Stimulated activated CD8-positive, alpha-beta memory T cell treated with anti-CD3 and anti-CD28 coated beads, Interleukin-2, amount 100 ng/mL, for 48 hours (primary cell): ENCODE results near the gene S100A16.
"Not testable (repeated sequence)": the region's sequence is repeated elsewhere in the genome, so short reads cannot be mapped to it uniquely, and the experiment has no call there.

Experiments
- DNase-seq, 2 donors: peaks; one replicate each; pipeline ENCODE4 v3.0.0-alpha.2; 2020; ENCODE audit warnings: low read depth in 2 of 2

S100A16 gene, protein sequence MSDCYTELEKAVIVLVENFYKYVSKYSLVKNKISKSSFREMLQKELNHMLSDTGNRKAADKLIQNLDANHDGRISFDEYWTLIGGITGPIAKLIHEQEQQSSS

DNA sequence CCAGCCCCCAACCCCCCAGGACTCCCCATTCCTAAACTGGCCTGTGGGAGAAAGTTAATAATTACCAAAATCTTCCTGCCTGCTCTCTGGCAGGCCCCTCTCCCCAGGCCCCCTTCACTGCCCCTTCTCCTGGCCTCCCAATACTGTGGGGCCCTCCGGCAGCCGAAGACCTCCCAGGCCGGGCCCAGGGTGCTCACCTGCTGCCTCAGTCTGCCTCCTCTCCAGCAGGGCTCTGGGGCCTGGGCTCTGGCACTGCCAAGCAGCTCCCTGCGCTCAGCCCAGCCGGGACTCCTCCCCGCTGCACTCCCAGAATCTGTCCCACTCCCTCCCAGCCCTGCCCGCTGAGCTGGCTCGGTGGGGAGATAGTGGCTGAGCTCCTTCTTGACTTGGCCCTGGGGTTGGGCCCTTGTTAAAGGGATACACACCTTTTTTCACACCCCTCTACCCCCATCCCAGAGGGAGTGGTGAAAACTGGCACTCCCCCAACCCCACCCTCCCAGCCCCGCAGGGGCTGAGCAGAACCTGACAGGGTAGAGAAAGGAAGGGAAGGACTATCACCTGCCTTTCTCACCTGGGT, at the start of gene S100A16:
TSS of gene S100A16 (minus strand) at position 383 of the 577 bp plus-strand sequence. CDS start 4,986 bp downstream, outside the sequence.
- DNase-seq, result no peak

DNA sequence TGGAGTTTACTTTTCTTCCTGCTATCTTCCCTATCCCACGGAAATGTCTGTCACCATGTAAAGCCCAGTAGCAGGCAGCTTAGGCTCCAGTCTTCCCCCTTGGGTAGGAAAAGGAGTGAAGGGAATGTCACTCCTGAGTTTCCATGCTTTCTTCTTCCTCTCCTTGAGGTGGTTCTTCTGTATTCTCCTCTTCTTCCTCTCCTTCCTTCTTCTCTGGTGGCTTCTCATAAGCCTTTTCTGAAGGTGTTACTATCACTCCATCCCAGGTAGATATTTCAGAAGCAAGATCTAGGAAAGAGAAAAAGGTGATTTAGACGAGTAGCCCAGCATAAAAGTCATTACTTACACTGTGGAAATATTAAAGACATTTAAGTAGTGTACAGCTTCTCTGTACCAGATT, 49.3 kb upstream of the S100A16 start:
- no peak for DNase-seq

DNA sequence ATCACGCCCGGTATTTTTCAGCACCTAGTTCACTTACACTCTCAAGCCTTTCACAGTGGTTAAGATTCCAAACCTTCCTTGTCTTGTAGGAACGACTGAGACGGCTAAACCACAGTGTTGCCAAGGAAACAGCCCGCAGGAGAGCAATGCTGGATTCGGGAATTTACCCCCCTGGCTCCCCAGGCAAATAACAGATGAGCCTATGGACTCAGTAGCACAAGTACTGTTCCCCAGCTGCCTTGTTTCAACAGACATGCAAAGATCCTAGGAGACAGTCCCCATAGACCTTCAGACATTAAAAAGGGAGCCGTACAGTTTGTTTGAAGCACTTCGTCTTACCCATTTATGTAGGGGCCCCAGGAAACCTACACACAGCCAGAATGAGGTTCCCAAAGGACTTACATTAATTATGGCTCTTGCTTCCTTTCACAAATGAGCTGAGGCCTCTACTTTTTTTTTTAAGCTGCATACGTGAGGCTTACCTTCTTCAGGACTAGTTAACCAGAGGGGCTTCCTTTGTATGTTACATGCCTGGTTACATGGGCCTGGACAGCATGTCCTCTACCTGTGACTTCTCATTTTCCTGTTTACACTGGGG, 48.3 kb upstream of the S100A16 start:
- no peak for DNase-seq

DNA sequence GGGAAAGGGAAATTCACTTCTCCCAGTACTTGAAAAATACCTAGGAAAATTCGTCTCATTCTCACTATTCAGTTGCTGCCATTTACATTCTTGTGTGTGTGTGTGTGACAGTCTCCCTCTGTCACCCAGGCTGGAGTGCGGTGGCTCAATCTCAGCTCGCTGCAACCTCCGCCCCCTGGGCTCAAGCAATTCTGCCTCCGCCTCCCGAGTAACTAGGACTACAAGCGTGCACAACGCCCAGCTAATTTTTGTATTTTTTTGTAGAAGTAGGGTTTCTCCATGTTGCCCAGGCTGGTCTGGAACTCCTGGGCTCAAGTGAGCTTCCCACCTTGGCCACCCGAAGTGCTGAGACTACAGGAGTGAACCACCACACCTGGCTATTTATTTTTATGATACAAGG, 46.7 kb upstream of the S100A16 start:
- no peak for DNase-seq

DNA sequence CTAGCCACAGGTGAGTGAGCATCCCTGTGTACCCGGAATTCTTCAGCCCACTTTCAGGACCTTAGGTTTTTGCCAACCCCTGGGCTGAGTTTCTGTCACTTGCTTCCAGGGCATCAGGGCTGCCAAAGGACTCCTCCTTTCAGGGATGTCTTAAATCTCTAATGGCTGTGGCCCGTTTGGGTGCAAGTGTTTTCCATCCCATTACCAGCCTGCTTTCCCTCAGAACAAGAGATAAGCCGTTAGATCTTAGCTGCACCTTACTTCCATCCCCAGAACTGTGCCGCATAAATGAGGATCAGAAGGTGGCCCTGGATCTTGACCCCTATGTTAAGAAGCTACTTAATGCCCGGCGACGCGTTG, 46.2 kb upstream of the S100A16 start:
- no peak for DNase-seq

DNA sequence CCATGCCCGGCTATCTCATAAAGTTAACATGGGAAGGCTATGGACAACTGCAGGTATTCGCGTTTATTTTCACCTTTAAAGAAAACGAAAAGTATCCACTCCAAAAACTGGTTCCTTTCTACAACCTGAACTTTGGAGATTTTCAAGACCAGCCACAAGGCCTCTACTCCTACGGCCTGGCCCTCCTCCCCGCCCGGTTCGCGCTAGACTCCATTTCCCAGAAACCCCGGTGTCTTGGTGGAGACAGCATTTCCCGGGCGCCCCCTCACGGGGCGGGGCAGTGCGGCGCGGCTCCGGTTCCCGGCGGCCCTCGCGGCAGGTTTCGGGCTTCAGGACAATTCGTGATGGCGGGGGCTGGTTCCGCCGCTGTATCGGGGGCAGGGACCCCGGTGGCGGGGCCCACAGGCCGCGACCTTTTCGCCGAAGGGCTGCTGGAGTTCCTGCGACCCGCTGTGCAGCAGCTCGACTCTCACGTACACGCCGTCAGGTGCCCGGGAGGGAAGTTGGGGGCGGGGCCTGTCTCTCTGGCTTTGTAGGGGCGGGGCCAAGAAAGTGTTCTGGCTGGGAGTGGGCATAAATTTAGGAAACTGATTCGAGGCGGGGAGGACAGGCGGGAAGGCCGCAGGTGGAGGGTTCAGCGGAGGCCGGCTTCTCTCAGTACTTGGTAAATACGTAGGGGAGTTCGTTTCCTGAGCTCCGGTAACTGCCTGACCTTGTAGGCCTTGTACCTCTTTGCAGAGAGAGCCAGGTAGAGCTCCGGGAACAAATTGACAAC, 45.6 kb upstream of the S100A16 start, which contains the start of gene SNAPIN:
TSS of gene SNAPIN (plus strand) at position 304 of the 775 bp plus-strand sequence. CDS start at position 345, 41 bp downstream.
- peak; percentile 85 to 89 for DNase-seq

DNA sequence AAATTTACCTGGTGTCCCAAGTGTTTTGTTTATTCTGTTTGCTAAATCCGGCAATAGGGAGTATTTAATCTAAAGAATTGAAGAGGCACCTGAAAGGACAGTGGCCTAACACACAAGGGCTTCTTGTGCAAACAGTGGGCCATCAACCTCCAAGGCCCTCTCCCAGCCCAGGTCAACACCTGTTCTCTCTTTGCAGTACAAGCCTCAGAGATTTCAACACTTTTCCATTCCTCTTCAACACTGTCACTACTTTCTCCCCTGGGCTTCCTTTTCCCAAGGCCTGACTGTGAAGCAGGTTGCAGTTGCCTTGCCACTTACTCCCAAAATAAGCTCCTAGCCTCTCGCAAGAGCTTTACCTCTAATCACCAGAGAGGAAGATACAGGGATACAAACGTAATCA, 42.4 kb upstream of the S100A16 start:
- no peak for DNase-seq

DNA sequence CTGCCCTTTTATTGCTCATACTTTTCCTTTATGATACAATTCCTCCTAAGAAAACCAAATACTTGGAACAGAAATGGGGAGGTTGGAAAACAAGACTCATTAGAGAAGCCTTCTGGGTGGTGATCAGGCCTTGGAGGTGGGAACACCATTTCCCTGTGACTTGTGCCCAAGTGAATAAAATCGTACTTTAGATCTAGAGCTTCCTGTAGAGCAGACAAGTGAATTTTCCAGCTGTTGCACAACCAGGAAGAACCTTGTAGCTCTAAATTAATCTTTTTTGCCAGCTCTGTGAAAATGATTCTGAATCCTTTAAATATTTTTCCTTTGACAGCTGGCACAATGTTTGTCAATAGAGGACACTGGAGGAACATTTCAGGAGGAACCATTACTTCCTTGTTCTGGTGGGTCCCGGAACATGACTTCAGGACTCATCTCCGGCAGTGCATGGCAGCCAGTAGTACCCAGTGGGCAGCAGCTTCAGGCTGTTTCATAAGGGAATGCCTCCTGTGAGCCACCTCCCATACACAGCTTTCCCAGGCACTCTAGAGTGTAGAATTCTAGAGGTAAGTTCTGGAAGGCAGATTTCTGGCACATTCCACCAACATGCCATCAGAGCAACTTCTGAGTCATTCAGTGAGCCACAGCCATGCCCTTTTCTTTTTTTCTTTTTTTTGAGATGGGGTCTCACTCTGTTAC, 40.0 kb upstream of the S100A16 start:
- no peak for DNase-seq

DNA sequence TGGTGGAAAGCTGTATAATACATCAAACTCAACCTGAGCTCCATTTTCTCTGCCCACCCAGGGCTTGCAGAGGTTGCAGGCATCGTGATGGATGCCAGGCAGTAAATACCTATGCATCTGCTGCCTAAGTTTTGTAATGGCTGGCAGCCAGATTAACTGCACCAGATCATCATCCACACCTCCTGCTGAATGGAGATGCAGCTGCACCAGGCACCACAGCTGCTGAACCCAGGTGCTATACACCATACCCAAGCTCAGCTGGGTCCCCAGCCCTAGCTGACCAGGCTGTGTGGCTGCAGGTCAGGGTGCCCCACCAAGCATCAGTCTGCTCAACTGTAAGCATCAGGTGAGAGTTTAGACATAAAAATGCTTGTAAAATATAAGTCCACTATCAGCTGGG, 38.8 kb upstream of the S100A16 start:
- DNase-seq, result no peak

DNA sequence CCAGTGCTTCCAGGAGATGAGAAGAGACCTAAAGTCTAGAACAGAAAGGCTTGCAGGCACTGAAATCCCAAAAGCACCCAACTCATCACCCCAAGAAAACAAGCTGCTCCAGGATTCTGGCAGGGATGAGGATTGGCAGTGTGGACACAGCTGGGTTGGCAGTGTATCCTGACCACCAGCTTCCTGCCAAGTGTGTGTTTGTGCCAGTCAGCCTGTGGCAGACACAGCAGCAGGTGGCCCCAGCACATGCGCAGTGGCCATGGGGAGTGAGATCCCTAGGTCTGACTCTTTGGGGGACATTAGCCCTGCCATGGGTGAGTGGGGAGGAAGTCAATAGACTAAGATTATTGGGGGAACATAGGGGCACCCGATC, 36.9 kb upstream of the S100A16 start:
- DNase-seq, result no peak

DNA sequence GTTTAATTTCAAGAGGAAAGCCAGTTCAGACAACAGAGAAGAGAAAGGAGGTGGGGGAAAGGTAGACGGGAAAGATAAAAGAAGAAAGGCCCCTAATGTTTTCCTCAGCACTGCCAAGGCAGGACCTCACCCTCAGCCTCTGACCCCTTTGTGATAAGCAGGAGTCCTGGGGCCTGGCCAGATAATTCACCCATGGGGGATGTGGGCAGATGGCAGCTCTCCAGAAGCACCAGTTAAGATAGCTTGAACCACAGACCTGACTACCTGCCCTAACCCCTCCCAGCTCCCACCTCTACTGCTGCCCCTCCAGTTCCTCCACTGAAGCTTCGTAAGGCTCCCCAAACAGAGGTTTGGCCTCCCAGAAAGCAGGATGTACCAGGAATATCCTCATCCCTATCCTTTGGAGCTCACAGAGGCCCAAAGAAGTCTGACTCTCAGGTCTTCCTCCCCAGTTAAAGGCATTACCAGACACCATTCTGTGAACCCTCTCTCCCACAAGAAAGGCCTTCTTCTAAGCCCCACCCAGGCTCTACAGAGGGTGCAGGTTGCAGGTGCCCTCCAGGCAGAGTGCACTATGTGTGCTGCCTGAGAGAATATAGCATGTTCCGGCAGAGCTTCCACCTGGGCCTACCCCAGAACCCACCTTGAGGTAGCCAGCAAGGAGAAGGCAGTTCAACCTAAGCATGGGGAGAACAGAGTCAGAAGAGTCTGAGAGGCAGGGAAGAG, 36.4 kb upstream of the S100A16 start:
- no peak for DNase-seq

DNA sequence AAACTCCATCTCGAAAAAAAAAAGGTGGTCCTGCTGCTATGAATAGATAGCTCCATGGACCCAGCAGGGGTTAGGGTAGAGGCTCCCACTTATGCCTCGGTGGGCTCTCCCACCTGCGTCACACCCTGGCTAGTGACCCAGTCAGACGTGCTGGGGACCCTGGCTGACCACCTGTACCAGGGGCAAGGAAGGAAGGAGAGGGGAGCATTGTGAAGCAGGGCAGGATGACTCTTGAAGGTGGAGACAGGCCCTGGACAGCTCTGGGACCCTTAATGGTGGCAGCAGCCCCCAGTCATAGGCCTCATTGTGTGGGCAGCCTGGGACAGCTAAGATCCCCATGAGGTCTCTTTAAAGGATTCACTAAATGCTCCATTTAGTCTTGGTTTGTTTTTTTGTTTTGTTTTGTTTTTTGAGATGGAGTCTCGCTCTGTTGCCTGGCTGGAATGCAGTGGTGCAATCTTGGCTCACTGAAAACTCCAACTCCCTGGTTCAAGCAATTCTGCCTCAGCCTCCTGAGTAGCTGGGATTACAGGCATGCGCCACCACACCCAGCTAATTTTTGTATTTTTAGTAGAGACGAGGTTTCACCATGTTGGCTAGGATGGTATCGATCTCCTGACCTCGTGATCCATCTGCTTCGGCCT, 35.2 kb upstream of the S100A16 start:
- DNase-seq, result no peak

DNA sequence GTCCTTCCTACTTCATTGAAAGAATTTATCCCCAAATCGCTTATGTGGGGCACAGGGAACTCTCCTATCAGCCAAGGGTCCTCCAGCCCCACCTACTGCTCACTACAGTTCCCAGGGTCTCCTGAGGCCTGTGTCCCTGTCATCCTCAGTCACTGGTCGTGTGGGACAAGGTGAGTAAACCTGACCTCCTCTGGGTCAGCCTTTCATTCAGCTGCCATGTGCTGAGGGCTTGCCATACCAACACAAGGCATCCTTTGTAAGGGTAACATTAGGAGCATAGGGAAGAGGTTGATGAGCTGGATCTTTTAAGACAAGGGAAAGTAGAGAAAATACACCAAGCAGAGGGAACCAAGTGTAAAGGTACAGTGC, 34.4 kb upstream of the S100A16 start:
- DNase-seq, result no peak

DNA sequence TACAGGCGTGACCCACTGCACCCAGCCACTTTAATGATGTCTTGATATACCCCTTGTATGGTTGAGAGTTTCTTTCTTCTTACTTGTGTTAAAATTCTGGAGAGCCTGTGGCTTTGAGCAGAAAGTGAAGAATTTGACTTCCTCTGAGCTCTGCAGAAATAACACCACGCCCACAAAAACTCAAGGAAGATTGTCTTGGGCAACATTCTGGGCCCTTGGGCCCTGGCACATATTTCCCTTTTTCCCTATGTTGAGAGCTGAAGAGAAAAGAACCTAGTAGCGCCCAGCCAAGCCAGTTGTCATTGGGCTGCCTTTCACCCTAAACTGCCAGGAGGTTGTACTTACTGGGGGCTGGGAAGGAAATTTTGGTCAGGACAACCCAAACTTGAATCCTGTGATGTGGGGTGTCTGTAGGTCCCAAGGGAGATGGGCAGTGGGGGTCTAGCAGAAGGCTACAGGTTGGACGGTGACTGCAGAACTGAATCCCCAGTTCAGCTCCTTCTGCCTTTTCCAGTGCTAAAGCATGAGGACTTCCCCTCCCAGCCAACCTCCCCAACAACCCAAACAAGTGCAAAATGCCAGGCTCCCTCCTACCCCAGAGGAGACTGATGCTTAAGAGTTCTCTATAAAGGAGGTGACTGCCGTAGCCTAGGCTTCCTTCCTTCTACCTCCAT, 33.9 kb upstream of the S100A16 start:
- DNase-seq, result no peak

DNA sequence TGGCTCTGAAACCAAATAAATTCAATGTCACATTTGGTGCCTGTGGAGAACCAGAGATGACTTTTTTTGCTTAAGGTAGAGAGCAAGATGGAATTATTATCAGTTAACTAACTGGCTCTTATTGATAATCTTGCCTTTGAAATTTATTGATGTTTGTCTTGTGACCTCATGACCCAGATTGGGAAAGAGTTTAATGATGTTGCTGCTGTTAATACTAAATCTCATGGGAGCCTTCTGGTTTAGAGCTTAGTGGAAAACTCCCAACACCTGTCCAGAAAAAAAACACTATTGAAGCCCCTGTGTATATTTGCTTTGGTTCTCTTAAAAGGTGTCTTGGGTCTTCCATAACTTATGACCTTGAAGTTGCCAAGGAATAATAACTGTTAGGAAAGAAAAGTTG, 30.9 kb upstream of the S100A16 start:
- no peak for DNase-seq

DNA sequence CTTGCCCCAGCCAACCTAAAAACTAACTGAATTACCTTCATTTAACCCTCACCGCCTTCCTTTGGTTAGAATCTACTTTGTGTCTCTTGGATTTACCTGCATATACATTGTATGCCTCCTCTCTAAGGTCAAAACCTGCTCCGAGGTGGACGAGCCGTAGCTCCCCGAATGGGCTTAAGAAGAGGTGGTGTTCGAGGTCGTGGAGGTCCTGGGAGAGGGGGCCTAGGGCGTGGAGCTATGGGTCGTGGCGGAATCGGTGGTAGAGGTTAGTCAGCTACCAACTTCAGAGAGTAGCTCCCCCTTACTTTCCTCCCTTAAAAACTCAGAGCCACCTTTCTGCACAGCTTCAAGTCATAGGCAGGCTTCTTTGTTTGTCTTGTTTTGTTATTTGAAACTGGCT, 30.2 kb upstream of the S100A16 start:
- no peak for DNase-seq

DNA sequence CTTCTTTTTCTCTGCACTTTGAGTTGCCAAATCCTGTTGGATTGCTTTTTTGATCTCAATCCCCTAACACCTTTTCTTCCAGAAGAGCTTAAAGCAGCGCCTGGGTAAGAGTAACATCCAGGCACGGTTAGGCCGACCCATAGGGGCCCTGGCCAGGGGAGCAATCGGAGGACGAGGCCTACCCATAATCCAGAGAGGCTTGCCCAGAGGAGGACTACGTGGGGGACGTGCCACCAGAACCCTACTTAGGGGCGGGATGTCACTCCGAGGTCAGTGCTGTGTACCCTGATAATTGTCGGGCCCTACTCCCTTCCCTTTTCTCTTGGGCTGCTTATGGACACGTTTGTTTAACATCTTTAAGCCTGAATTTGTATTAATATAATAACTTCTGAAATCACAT, 29.2 kb upstream of the S100A16 start:
- no peak for DNase-seq

DNA sequence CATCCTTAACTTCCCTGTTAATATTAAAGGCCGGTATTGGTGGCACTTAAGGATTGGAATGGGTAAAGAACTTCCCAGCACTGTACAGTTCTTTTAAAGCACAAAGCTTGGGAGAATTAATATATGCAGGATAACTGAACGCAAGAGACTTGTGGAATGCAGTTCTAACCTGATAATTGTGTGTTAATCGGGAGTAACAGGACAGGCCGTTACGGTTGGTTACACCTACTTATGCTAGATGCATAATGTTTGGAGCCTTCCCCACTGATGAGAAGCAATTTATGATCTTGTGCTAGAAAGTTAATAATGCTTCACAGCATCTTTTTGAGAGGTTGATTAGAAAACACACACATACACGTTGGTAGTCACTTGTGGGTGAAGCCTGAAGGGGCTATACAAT, 27.9 kb upstream of the S100A16 start:
- DNase-seq, result no peak

DNA sequence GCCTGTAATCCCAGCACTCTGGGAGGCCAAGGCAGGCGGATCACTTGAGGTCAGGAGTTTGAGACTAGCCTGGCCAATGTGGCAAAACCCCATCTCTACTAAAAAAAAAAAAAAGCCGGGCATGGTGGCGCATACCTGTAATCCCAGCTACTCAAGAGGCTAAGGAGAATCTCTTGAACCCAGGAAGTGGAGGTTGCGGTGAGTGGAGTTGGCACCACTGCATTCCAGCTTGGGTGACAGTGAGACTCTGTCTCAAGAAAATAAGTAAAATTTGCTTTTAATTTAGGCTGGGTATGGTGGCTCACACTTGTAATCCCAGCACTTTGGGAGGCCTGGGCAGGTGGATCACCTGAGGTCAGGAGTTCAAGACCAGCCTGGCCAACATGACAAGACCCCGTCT, 27.3 kb upstream of the S100A16 start:
- not testable (repeated sequence) for DNase-seq

DNA sequence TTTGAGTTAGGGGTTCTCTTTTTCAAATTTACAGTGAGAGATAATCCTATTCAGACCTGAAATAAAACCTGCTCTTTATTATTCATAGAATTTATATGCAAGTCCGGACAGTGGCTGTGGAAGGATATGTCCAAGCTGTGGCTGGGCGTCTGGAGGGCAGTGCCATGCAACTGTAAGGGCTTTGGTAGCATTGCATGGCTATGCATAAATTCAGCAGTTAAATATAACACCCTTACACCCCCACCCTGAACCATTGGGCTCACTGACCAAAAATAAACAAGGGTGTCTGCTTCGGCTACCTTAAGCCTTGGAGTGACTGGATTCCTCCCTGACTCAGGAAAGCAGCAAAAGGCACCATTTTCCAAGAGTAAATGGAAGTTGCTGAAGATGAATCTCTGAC, 26.3 kb upstream of the S100A16 start:
- DNase-seq, result no peak

DNA sequence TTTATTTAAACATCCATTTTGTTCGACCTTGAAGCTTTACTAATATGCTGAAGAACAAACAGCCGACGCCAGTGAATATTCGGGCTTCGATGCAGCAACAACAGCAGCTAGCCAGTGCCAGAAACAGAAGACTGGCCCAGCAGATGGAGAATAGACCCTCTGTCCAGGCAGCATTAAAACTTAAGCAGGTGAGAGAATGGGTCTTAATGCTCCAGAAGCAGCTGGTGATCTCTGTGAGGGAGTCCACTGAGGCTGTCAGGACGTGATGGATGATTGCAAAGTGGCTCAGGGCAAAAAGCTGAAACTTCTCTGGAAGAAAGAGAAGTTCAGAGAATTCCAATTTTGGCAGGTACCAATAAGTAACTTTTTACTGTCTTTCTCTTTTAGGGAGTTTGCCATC, 25.3 kb upstream of the S100A16 start:
- DNase-seq, result no peak
